Endodermal cell (in vitro differentiated cells): ENCODE measurements around the gene MTNR1B. TPM values are rescaled to one million over a fixed set of nuclear protein-coding genes. Genes with fewer than 3 reads are reported as not detected.
A peak's percentile ranks its signal among the peaks of the same experiment; 100 is the strongest.

Experiments used
- DNase-seq: peaks from one replicate; pipeline ENCODE4 v3.0.0-alpha.2; 2017
- H3K27ac ChIP-seq: 2 replicates; pipeline ENCODE4 v1.5.1; 2013; ENCODE audit warnings: mild to moderate bottlenecking, low read depth, low read length, moderate library complexity
- H3K27me3 ChIP-seq: 2 replicates; pipeline ENCODE4 v1.6.1; 2013; ENCODE audit warnings: mild to moderate bottlenecking, low read length, moderate library complexity; ENCODE audit not compliant: insufficient read depth, control insufficient read depth, poor library complexity, severe bottlenecking
- H3K36me3 ChIP-seq: 2 replicates; pipeline ENCODE4 v1.7.0; 2013; ENCODE audit warnings: mild to moderate bottlenecking, low read length, moderate library complexity; ENCODE audit not compliant: control insufficient read depth, insufficient read depth
- H3K4me1 ChIP-seq: one replicate; pipeline ENCODE4 v1.7.0; 2013; ENCODE audit warnings: low read length; ENCODE audit not compliant: control insufficient read depth, insufficient read depth
- H3K4me3 ChIP-seq: 2 replicates; pipeline ENCODE4 v1.5.1; 2013; ENCODE audit warnings: mild to moderate bottlenecking, low read length, moderate library complexity
- H3K9ac ChIP-seq: 2 replicates; pipeline ENCODE4 v1.6.1; 2013; ENCODE audit warnings: mild to moderate bottlenecking, low read length, moderate library complexity; ENCODE audit not compliant: poor library complexity, severe bottlenecking; ENCODE audit errors: extremely low read depth
- H3K9me3 ChIP-seq: 2 replicates; pipeline ENCODE4 v1.6.1; 2013; ENCODE audit warnings: mild to moderate bottlenecking, low read length, moderate library complexity; ENCODE audit not compliant: control insufficient read depth
- H3K27ac Mint-ChIP-seq: 2 replicates; pipeline ENCODE4 v1.8.0; 2020; ENCODE audit warnings: mixed read lengths
- H3K27me3 Mint-ChIP-seq: 2 replicates; pipeline ENCODE4 v1.8.0; 2021; ENCODE audit warnings: mild to moderate bottlenecking, mixed read lengths; ENCODE audit not compliant: insufficient read depth
- H3K36me3 Mint-ChIP-seq: 2 replicates; pipeline ENCODE4 v1.8.0; 2020; ENCODE audit warnings: low read depth, mixed read lengths
- H3K4me1 Mint-ChIP-seq: 2 replicates; pipeline ENCODE4 v1.8.0; 2020; ENCODE audit warnings: mixed read lengths
- H3K4me3 Mint-ChIP-seq: 2 replicates; pipeline ENCODE4 v1.8.0; 2020; ENCODE audit warnings: mild to moderate bottlenecking, moderate library complexity, mixed read lengths
- H3K9me3 Mint-ChIP-seq: 2 replicates; pipeline ENCODE4 v1.8.0; 2020; ENCODE audit warnings: mild to moderate bottlenecking, mixed read lengths
- CTCF ChIP-seq: fragments of 200-600 bp; sonication (generic); conservative IDR thresholded peaks from 2 replicates; pipeline ENCODE4 v1.5.0; 2021; ENCODE audit warnings: antibody characterized with exemption, mild to moderate bottlenecking
- WGBS, 2 experiments: methylation state at CpG; one replicate each; pipeline versions ENCODE4 v1.1.5 to v1.1.7; 2013; ENCODE audit warnings: missing lambda C conversion rate in 2 of 2, mixed read lengths in 1 of 2; ENCODE audit not compliant: insufficient coverage in 1 of 2, insufficient read length in 1 of 2; 5-methylcytosine and 5-hydroxymethylcytosine counted together
- total RNA-seq, 2 donors: library from RNA; stranded (reverse); fragmentation: NEBNext Ultra II Directional in 1 of 2; extraction: Animal tissue kit (Norgen Biotek cat#: 25700) in 1 of 2; gene quantifications; 2 replicates in 1 of 2; 3 replicates in 1 of 2; pipeline ENCODE4 v1.2.1, GENCODE V29; 2021

The MTNR1B gene
- total RNA-seq, 2 donors from 2014 or later = 0.53 TPM; not detected in 1

GRCh38 chr11:92948116-92948515 is 21.3 kb upstream of the MTNR1B start:
- WGBS, 2 experiments = 88 to 95% methylated on average over 5 of the region's 5 CpGs
- Mint-ChIP-seq H3K4me3 (no peak overlapping the region), H3K27ac (no peak overlapping the region), H3K36me3 (peaks cover 34% of the 10 kb centered on the region), H3K4me1 (no peaks in the 10 kb centered on the region), H3K9me3 (peaks cover 78% of the 10 kb centered on the region), H3K27me3 (peaks cover 6% of the 10 kb centered on the region)
- no peak for DNase-seq
- Histone ChIP-seq H3K36me3 (no peaks in the 10 kb centered on the region), H3K9me3 (peaks cover 74% of the 10 kb centered on the region), H3K27ac (no peak overlapping the region), H3K4me1 (no peaks in the 10 kb centered on the region), H3K9ac (no peak overlapping the region), H3K27me3 (no peaks in the 10 kb centered on the region), H3K4me3 (peak overlapping the region; percentile 48)
- no peak for TF ChIP-seq CTCF

GRCh38 chr11:92954003-92954402 is 15.4 kb upstream of the MTNR1B start:
- H3K4me1 Mint-ChIP-seq = no peaks in the 10 kb centered on the region
- Histone ChIP-seq H3K36me3 (no peaks in the 10 kb centered on the region), H3K4me1 (no peaks in the 10 kb centered on the region), H3K27ac (no peak overlapping the region), H3K9me3 (peaks cover 23% of the 10 kb centered on the region), H3K4me3 (no peak overlapping the region), H3K27me3 (no peaks in the 10 kb centered on the region), H3K9ac (no peak overlapping the region)
- TF ChIP-seq CTCF = no peak
- 83 to 96% methylated on average over 1 to 5 of the region's 5 CpGs for WGBS, 2 experiments
- no peak for DNase-seq
- H3K4me3 Mint-ChIP-seq = no peak overlapping the region
- H3K9me3 Mint-ChIP-seq = peaks cover 25% of the 10 kb centered on the region
- H3K27me3 Mint-ChIP-seq = peaks cover 9% of the 10 kb centered on the region
- no peak overlapping the region for H3K27ac Mint-ChIP-seq
- H3K36me3 Mint-ChIP-seq = peaks cover 8% of the 10 kb centered on the region

GRCh38 chr11:92955860-92956259 is 13.6 kb upstream of the MTNR1B start:
- TF ChIP-seq CTCF = no peak
- Histone ChIP-seq H3K4me1 (no peaks in the 10 kb centered on the region), H3K4me3 (no peak overlapping the region), H3K9ac (no peak overlapping the region), H3K36me3 (no peaks in the 10 kb centered on the region), H3K27ac (no peak overlapping the region), H3K27me3 (no peaks in the 10 kb centered on the region), H3K9me3 (peaks cover 8% of the 10 kb centered on the region)
- H3K4me3 Mint-ChIP-seq = no peak overlapping the region
- peaks cover 2% of the 10 kb centered on the region for H3K36me3 Mint-ChIP-seq
- H3K9me3 Mint-ChIP-seq = peaks cover 7% of the 10 kb centered on the region
- peaks cover 4% of the 10 kb centered on the region for H3K4me1 Mint-ChIP-seq
- no peak overlapping the region for H3K27ac Mint-ChIP-seq
- no peak for DNase-seq
- H3K27me3 Mint-ChIP-seq = peaks cover 7% of the 10 kb centered on the region
